Measurements from ENCODE around the gene CUL2. TPM values are rescaled to one million over a fixed set of nuclear protein-coding genes. Genes with fewer than 3 reads are reported as not detected.

CUL2 gene
- 10 to 100 TPM; 15.9 to 28.5 (median 22.7) TPM for total RNA-seq

DNA sequence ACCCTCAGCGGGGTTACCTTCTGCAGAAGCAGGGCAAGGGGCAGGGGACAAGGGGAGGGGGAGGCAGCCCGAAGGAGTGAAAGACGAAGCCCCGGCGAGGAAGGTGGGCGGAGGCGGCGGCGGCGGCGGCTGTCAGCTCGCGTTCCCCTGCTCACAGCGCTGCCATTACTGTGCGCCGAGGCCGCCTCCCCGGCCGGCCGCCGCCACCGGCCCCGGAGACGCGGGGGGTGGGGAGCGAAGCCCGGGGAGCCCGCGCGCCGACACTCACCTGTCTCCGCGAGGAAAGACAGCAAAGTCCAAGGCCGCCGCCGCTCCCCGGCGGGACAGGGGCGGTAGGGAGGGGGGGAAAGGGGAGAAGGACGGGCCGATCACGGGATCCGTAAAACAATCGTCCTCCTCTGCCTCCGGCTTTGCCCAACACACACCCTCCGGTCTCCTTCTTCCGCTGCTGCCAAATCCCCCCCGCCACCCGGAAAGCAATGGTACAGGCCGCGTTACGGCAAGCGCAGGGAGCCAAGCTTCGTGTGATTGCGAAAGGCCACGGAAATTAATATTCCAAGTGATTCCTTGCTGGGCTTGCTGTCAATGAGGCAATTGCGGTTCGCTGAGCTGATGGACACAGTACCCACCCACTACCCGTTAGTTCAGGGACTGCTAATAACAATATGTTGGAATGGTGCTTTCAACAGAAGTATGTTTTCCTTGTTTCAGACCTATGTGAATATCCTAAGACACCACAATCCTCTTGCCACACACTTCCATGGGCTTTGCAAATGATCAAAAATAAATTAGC lies at the start of gene CUL2:
TSS of gene CUL2 (minus strand) at position 180 of the 793 bp plus-strand sequence. CDS start 19,024 bp downstream, outside the sequence.
- Histone ChIP-seq H3K27ac (peak within 1 kb of the TSS; percentile 82 to 100 (median 95)), H3K4me3 (peak within 1 kb of the TSS; percentile 97 to 98), H3K9me3 (no peaks in the 10 kb centered on the region), H3K27me3 (peaks cover under 1% of the 10 kb centered on the region), H3K4me1 (peaks cover 0 to 46% (median 9%) of the 10 kb centered on the region in 3 donors), H3K36me3 (no peaks in the 10 kb centered on the region)
- TF ChIP-seq, protein P1, sequence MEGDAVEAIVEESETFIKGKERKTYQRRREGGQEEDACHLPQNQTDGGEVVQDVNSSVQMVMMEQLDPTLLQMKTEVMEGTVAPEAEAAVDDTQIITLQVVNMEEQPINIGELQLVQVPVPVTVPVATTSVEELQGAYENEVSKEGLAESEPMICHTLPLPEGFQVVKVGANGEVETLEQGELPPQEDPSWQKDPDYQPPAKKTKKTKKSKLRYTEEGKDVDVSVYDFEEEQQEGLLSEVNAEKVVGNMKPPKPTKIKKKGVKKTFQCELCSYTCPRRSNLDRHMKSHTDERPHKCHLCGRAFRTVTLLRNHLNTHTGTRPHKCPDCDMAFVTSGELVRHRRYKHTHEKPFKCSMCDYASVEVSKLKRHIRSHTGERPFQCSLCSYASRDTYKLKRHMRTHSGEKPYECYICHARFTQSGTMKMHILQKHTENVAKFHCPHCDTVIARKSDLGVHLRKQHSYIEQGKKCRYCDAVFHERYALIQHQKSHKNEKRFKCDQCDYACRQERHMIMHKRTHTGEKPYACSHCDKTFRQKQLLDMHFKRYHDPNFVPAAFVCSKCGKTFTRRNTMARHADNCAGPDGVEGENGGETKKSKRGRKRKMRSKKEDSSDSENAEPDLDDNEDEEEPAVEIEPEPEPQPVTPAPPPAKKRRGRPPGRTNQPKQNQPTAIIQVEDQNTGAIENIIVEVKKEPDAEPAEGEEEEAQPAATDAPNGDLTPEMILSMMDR (IDR thresholded peaks at IDR 0.05) = no peak
- TF ChIP-seq POLR2AphosphoS5 (IDR thresholded peaks at IDR 0.05) (peak; percentile 95), POLR2A (IDR thresholded peaks at IDR 0.05) (no peak), EP300 (IDR thresholded peaks at IDR 0.05) (no peak)
- peak; percentile 97 for ATAC-seq
- WGBS, 2 donors (ENCODE audit: low coverage in 1 of 2) = 1 to 3% methylated on average over 7 to 15 of the region's 59 CpGs

DNA sequence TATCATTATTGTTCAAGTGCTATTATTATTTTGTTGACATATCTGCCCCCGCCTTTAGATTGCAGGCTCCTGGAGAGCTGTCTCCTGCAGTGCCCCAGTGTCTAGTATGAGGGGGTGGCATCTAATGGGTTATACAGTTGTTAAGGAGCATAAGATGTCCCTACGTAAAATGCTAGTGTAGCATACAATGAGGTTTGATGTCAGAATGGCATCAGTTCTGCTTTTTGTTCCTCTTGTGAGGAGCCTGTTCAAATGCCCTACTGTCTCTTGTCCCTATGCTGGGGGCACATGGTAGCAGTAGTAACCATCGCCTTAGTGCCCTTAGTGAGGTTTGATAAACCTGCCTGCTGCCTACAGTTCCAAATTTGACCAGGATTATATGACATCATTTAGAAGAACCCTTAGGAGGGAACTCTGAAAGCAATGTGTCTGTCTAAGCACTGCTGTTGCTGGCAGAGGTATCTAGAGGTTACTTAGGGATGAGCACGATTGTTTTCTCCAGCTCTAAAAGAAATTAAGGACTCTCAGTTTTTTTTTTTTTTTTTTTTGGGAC lies 46.2 kb upstream of the CUL2 start:
- Histone ChIP-seq H3K4me1 (no peaks in the 10 kb centered on the region), H3K27me3 (no peaks in the 10 kb centered on the region), H3K4me3 (no peak overlapping the region), H3K27ac (no peak overlapping the region), H3K36me3 (no peaks in the 10 kb centered on the region), H3K9me3 (no peaks in the 10 kb centered on the region)
- ATAC-seq = no peak
- WGBS, 2 donors (ENCODE audit: low coverage in 1 of 2) = 66 to 86% methylated on average over 2 to 4 of the region's 4 CpGs
- TF ChIP-seq, protein P1 (IDR thresholded peaks at IDR 0.05) = no peak
- TF ChIP-seq EP300 (IDR thresholded peaks at IDR 0.05) (no peak), POLR2AphosphoS5 (IDR thresholded peaks at IDR 0.05) (no peak), POLR2A (IDR thresholded peaks at IDR 0.05) (no peak)

DNA sequence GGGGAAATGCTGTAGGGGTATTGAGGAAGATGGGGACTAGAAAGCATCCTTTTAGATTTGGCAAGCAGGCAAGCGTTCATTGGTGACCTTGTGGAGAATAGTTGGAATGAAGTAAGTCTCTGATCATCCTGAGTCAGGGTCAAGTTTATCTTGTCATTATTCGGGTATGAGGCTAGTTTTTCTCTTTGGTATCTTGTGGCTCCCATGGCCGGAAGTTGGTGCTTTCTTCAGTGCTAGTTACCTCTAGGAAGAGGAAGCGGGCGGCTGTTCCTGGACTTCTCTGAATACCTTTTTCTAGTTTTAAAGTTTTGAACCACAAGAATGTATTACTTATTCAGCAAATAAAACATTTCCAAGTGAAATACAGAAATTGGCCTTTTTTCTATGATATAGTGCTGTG lies 45.7 kb upstream of the CUL2 start:
- TF ChIP-seq POLR2A (IDR thresholded peaks at IDR 0.05) (no peak), POLR2AphosphoS5 (IDR thresholded peaks at IDR 0.05) (no peak), EP300 (IDR thresholded peaks at IDR 0.05) (no peak)
- TF ChIP-seq, protein P1 (IDR thresholded peaks at IDR 0.05) = no peak
- Histone ChIP-seq H3K9me3 (no peaks in the 10 kb centered on the region), H3K4me1 (peaks cover 0 to under 1% (median 0%) of the 10 kb centered on the region in 3 donors), H3K27me3 (no peaks in the 10 kb centered on the region), H3K4me3 (no peak overlapping the region), H3K27ac (no peak overlapping the region), H3K36me3 (no peaks in the 10 kb centered on the region)
- no peak for ATAC-seq
- WGBS, 2 donors (ENCODE audit: low coverage in 1 of 2) = 89 to 92% methylated on average over 4 to 5 of the region's 5 CpGs

DNA sequence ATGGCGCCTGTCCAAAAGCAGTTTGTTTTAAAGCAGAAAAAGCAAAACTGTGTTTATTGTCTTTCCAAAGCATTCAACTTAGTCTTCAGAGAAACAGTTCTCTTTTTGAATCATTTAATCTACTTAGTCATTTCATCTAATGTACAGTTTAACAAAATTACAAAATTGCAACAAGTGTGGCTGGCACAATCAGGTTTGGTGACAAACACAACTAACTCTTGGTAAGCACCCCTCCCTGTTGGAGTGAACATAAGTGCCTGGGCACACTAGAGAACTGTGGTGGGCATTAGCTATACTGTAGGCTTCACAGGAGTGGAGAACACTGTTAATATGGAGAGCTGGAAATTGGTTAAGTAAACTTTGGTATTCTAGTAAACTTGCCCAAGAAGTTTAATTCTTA lies 43.4 kb upstream of the CUL2 start:
- ATAC-seq = no peak
- no peak overlapping the region for H3K4me3 ChIP-seq
- peaks cover 0 to 23% (median 0%) of the 10 kb centered on the region in 3 donors for H3K4me1 ChIP-seq
- 46 to 100% methylated on average over 1 of the region's 1 CpG for WGBS, 2 donors (ENCODE audit: low coverage in 1 of 2)
- H3K27me3 ChIP-seq = no peaks in the 10 kb centered on the region
- no peaks in the 10 kb centered on the region for H3K9me3 ChIP-seq
- H3K27ac ChIP-seq = no peak overlapping the region
- no peak for TF ChIP-seq EP300 (IDR thresholded peaks at IDR 0.05)
- no peaks in the 10 kb centered on the region for H3K36me3 ChIP-seq

DNA sequence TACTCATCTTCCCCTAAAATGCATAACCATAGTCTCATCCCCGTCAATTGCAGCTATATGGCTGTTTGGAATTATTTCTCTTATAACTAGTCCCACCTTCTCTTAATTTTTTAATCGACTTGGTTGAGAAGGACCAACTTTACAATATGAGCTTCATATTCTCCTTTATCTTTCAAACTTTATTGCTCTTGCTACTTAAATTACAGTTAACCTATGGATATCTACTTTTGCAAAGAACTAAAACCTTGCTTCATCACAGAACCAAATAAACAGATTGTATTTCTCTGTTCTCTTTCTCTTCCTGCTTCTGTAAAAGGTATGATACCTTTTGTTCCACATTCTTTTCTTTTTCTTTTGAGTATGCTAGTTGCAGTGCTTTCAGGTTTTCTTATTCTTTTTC lies 42.6 kb upstream of the CUL2 start:
- Histone ChIP-seq H3K27ac (no peak overlapping the region), H3K4me1 (peaks cover 0 to 32% (median 0%) of the 10 kb centered on the region in 3 donors), H3K9me3 (no peaks in the 10 kb centered on the region), H3K4me3 (no peak overlapping the region), H3K36me3 (no peaks in the 10 kb centered on the region), H3K27me3 (no peaks in the 10 kb centered on the region)
- no peak for ATAC-seq
- no peak for TF ChIP-seq EP300 (IDR thresholded peaks at IDR 0.05)
- no peak for TF ChIP-seq POLR2AphosphoS5 (IDR thresholded peaks at IDR 0.05)
- TF ChIP-seq, protein P1 (IDR thresholded peaks at IDR 0.05) = no peak
- no peak for TF ChIP-seq POLR2A (IDR thresholded peaks at IDR 0.05)
- 85 to 93% methylated on average over 2 of the region's 2 CpGs for WGBS, 2 donors (ENCODE audit: low coverage in 1 of 2)
